Measurements from ENCODE around the gene ATP11C.

DNA sequence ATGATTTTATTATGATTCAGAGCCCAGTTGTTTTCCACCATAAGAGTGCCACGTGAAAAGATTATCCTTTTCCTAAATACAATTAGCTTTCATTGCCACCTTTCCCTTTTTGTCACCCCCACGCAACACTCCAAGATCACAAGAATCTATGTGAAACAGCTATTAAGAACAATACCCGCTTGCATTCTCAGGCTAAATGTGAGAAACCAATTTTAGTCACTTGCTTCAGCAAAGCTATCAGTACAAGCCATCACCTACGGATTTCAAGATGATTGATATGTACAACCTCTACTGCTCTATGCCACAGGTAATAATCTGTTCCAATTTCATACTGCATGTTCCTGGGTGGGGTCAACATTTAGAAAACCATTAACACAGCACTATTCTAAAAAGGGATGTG, 2.5 kb downstream of the ATP11C start:
- TF ChIP-seq, protein P1, sequence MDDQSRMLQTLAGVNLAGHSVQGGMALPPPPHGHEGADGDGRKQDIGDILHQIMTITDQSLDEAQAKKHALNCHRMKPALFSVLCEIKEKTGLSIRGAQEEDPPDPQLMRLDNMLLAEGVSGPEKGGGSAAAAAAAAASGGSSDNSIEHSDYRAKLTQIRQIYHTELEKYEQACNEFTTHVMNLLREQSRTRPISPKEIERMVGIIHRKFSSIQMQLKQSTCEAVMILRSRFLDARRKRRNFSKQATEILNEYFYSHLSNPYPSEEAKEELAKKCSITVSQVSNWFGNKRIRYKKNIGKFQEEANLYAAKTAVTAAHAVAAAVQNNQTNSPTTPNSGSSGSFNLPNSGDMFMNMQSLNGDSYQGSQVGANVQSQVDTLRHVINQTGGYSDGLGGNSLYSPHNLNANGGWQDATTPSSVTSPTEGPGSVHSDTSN (IDR thresholded peaks at IDR 0.05): no peak
- TF ChIP-seq EP300 (IDR thresholded peaks at IDR 0.05) (no peak), JUNB (IDR thresholded peaks at IDR 0.05) (no peak)
- TF ChIP-seq, protein P2, sequence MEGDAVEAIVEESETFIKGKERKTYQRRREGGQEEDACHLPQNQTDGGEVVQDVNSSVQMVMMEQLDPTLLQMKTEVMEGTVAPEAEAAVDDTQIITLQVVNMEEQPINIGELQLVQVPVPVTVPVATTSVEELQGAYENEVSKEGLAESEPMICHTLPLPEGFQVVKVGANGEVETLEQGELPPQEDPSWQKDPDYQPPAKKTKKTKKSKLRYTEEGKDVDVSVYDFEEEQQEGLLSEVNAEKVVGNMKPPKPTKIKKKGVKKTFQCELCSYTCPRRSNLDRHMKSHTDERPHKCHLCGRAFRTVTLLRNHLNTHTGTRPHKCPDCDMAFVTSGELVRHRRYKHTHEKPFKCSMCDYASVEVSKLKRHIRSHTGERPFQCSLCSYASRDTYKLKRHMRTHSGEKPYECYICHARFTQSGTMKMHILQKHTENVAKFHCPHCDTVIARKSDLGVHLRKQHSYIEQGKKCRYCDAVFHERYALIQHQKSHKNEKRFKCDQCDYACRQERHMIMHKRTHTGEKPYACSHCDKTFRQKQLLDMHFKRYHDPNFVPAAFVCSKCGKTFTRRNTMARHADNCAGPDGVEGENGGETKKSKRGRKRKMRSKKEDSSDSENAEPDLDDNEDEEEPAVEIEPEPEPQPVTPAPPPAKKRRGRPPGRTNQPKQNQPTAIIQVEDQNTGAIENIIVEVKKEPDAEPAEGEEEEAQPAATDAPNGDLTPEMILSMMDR (IDR thresholded peaks at IDR 0.05): no peak
